Raji (cell line): Measurements from ENCODE around the gene UBAC2.

Experiments used
- POLR2A ChIP-seq: IDR thresholded peaks from 2 replicates; pipeline ENCODE4 v1.6.1; 2011; ENCODE audit warnings: low read depth, low read length, control low read depth; ENCODE audit not compliant: insufficient read depth

Gene UBAC2

DNA sequence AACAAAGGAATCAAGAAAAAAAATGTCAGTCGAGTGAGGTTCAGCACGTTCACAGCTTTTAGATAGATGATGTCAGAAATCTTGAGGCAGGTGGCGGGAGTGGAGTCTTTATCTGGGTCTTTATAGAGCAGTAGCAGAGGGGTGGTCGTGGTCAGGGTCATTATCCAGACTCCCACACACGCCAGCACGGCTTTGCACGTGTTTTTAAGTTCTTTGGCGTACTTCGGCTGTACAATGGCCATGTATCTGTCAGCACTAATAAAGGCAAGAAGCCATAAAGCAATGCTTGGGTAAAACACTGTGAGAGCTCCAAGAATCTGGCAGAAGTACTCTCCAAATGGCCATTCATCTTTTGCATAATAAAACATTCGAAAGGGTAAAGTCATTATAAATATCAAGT is 54.6 kb downstream of the UBAC2 start:
- no peak for TF ChIP-seq POLR2A

DNA sequence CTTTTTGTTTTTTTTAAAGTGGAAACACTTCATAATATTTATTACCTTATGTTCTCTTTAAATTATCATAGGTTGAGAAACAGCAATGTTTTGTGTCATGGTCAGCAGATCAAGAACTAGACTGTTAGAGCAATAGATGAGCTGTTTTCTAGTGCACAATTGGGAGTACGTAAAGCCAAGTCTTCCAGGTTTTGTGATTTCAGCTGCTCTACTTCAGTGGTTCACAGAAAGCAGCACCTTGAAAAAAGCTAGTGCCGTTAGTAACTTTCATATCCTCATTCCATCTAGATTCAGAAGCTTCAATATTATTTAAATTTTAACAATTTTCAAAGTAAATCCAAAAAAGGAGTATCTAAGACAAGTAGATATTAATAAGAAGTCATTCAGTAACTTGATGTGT is 55.6 kb downstream of the UBAC2 start:
- TF ChIP-seq POLR2A: no peak

DNA sequence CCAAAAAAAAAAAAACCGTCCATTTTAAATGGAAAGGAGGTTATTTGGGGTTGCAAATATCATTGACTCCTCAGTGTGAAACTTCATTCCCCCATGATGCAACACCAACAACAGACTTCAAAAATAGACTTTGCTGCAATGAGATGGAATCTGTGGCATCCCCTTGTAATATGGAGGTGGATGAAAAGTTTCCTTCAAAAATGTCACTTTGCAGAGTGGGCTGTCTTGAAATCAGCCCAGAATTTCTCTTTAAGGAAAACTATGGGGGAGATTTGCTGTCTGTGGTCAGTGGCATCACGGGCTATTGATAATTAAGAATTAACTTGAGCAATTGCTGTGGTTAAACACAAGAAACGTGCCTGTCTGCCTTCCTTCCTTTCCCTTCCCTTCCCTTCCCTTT is 56.1 kb downstream of the UBAC2 start:
- no peak for TF ChIP-seq POLR2A

DNA sequence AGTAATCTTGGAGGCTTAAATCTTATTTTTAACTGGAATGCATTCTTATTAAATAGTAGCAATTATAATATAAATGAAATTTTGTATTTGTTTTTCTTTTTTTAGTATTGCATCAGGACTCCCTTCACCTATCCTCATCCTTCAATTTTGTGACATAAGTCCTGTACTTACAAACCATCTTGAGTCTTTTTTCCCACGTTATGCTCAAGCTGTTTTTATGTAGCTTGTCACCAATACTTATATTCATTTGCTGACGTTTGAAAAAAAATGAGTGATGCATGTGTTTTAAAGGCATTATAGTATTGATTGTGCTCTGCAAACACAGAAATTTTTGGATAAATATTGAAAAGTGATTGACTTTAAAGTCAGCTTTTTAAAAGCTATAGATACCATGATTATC is 56.6 kb downstream of the UBAC2 start:
- TF ChIP-seq POLR2A: no peak

DNA sequence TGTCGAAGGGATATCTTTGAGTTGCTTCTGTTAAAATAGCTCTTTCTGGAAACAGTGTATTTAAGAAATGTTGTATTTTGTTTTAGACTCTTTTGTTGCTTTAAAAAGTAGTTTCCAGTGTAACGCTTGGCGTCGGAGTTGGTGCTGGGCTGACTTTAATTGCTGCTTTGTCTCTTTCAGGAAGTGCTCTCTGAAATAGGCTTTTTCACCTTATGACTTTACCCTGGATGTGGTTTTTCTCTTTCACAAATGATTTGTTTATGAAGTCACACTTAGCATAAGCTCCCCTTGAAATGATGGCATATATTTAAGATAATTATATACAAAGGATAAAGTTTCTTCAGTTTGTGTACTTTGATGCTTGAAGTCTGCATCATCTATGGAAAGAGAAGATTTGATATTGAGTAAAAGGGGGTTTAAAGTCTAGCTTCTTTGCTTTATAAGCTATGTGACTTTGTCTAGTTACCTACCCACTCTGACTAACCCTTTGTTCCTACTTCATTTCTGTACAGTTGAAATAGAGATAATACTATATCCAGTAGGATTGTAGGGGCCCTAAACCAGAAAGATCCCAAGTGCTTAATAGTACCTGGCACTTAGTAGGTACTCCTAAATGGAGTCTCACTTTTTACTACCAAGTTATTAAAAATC is 57.7 kb downstream of the UBAC2 start, which contains the start of gene GPR18:
TSS of gene GPR18 (minus strand) at position 170 of the 651 bp plus-strand sequence. CDS start 2,507 bp downstream, outside the sequence.
- TF ChIP-seq POLR2A: no peak

DNA sequence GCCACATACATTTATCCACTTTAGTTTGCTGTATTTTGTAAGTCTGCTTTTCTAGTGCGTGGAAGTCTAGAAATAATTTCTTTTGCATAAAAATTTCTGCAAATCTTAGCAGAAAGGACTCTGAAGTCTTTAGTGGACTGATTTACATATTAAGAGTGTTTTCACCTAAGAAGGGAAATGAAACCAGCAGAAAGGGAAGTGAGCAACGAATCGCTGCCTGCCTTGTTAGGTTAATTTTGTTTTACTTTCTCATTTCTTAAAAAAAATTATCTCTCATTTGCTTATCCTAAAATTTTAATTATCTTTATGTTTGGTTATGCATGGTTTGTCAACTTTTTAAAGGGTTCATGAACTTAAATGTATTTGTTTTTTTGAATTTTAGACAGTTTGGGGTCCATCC is 58.3 kb downstream of the UBAC2 start:
- no peak for TF ChIP-seq POLR2A

DNA sequence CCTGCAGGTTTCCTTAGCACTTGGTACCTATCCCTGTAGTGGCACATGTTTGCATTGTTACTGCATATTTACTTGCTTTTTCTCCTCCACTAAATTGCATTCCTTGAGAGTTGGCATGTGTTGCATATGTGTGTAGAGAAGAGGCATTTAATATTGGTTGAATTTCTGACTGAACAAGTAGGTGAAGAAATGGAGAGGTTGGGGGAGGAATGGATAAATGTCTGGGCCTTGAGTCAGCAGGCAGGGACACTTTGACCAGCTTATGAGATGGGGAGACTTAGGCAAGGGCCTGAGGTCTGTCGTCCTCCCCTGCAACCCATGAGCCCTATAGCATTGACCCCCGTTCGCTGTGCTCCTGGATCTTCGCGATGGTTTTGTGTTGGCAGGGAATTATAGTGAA is 59.6 kb downstream of the UBAC2 start:
- TF ChIP-seq POLR2A: no peak

DNA sequence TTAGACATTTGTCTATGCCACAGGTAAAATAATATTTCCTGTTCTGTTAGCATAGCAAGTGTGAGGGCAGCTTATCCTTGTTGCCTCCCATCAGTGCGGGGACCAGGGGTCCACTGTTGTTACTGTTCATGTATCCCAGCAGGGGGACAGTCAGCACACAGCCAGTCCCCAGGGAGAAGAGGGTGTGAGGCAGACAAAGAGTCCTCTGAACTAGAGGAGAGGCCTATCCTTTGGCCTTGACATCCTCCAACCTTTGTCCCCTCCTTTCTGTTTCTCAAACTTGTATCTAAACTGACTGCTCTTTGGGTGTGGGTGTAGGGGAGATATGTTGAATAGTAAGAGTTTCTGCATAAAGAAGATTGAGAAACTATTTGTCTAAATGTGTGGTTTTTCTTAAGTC is 60.4 kb downstream of the UBAC2 start:
- TF ChIP-seq POLR2A: no peak

DNA sequence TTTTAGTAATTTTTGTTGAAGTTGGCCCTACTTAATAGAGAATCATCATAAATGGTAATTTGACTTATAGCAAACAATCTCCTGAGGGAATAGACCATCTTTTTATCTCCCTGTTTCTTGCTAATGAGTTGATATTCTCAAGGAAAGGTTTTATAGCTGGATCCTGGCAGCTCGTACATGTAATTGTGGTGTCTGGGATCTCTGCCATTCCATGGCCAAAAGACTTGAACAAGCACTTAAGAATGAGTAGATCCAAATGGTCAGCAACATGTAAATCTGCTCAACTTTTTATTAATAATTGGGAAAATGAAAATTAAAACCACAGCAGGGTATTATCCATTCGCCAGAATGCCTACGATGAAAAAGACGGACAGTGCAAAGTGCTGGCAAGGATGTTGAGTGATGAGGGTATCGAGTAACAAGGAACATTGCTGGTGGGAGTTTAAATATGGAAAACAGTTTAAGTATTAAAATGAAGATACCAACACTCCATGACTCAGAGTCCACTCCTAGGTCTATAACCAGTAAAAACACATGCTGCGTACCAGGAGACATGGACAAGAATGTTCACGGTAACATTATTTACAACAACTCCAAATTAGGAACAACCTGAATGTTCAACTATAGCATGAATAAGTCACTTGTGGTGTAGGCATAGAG is 62.6 kb downstream of the UBAC2 start:
- TF ChIP-seq POLR2A: no peak

DNA sequence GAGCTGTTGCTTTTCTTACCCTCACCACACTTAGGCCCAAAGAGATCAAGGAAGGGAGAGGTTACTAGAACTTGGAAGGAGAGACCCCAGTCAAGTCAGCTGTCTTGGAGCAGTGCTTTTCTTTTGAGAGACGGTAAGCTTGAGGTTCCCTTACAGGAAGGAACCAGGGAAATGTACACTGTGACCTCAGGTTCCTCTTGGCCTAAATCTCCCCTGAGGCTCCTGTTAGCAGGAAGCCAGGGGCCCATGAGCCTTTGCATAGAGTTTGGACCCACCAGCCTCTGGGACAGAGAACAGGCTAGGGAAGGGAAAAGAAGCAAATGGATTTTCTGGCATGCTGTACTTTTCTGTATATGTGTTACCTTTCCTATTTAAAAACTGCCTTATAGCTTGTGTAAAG is 63.4 kb downstream of the UBAC2 start:
- TF ChIP-seq POLR2A: no peak

DNA sequence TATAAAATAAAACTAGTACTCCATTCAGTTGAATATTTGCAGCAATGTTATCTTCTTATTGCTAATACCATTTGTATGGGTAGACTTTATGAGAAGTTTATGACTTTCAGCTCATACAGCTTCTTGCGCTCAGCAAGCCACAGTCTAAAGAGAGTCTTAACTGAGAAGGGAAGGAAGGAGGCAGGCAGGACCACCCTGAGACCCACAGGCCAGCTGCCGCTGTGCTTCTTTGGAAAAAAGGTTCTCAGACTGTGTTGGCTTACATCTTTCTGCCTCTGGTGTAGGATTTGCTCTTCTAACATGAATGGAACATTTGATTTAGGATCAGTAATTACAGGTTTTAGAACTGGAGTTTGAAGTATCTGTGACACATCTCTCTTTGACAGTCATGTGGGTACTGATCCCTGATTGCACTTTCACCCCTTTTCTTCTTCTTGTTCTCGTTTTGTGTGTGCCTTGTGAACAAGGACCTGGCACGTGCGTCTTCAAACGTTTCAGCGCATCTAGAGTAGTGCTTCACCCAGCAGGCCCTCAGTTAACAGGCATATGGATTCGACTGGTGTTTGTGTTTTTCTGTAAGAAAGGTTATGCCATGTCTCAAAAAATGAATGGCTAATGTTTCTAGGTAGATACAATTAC is 64.6 kb downstream of the UBAC2 start:
- TF ChIP-seq POLR2A: no peak

DNA sequence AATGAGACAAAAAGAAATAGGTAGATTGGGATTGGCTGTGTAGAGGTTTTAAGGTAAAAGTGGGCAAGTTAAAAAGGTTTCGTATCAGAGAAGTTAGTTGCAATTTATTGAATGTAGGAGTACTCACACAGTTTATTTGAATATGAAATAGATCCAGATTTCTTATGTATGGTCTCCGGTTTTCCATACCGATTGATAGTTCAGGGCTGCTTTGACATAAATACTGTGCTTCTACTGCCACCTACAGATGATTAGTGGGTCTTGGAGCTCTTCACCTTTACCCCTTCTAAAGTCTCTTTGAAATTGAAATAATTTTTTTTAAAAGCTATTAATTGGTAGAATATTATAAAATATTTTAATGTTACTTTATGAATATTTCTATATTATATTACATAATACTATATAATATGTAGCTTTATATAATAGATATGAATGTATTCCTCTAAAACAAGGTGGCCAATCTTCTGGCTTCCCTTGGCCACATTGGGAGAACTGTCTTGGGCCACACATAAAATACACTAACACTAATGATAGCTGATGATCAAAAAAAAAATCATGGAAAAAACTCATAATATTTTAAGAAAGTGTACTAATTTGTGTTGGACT is 65.3 kb downstream of the UBAC2 start:
- TF ChIP-seq POLR2A: no peak

DNA sequence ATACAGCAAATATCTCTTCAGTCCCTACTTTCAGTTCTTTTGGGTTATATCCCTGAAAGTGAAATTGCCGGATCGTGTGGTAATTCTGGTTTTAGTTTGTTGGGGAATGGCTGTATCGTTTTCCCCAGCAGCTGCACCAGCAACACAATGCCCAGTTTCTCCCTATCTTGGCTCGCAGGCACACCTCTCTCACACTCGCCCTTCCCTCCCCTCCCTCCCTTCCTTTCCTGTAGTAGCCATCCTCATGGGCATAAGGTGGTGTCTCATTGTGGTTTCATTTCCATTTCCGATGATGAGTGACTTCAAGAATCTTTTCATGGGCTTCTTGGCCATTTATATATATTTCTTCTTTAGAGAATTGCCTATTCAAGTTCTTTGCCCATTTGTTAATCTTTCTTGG is 66.2 kb downstream of the UBAC2 start:
- no peak for TF ChIP-seq POLR2A

DNA sequence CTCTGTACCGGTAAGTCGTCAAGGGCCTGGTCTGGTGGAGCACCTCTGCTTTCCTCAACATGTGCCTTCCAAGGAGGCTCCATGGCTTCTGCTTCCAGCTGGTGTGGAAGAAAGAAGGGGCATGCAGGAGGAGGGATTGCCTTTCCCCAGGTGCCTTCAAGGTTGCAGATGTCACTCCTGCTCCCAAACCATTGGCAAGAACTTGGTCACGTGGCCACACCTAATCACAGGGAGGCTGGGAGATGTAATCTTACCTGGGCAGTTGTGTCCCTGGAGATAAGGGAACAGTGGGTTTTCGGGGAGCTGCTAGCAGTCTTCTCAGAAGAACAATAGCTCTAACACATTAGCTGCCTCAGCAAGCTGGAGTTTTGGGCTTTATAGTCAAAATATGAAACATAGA is 67.3 kb downstream of the UBAC2 start:
- TF ChIP-seq POLR2A: no peak

DNA sequence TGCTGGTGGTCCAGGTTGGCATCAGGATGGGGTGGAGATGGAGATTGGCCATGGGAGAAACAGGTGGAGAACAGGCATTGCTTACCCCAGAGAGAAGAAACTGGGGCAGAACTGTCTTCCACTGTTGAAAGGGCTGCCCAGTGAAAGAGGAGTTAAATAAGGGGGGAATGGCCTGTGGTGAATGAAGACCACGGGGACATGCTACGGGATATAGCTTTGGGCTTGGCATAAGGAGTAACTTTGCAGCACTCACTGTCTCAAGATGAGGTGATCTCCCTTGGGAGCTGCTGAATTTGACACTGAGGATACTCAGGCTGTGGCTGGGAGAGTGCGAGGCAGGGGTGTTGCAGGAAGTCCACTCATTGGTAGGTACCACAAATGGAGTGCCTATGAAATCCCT is 68.2 kb downstream of the UBAC2 start:
- TF ChIP-seq POLR2A: no peak
